GM12878 (cell line): ENCODE results near the gene IVL. TPM values are rescaled to one million over a fixed set of nuclear protein-coding genes. Genes with fewer than 3 reads are reported as not detected.

Source experiments
- ATAC-seq: fragments of 200-7000 bp; cut with Tn5 transposase; 3 replicates; pipeline ENCODE4 v1.9.1; 2020; ENCODE audit warnings: mild to moderate bottlenecking, moderate library complexity
- BruUV-seq: library from RNA; stranded (reverse); fragments of 400-500 nt; replicated peaks from 2 replicates; lab custom pipeline; 2021; lab: Mats Ljungman, UMichigan
- CTCF ChIA-PET: fragments of 300-600 bp; sonication (Branson Sonifier 250); formaldehyde crosslinking; extraction: SDS; loops from one replicate; lab custom pipeline; 2021; ENCODE audit warnings: inconsistent platforms; lab: Yijun Ruan, JAX
- POLR2A ChIA-PET: fragments of 350-600 bp; formaldehyde crosslinking; extraction: SDS; loops from one replicate; lab custom pipeline; 2021; ENCODE audit warnings: inconsistent platforms; lab: Charles Lee
- RAD21 ChIA-PET: fragments of 300-600 bp; sonication (Branson Sonifier 250); formaldehyde crosslinking; loops from one replicate; lab custom pipeline; 2023; ENCODE audit warnings: antibody characterized with exemption; ENCODE audit not compliant: unreplicated experiment; lab: Charles Lee
- SMC1A ChIA-PET: fragments of 300-600 bp; sonication (Branson Sonifier 250); formaldehyde crosslinking; loops from one replicate; lab custom pipeline; 2023; ENCODE audit not compliant: unreplicated experiment, uncharacterized antibody; lab: Charles Lee
- DNase-seq: peaks from one replicate; pipeline ENCODE4 v3.0.0-alpha.2; 2011; ENCODE audit warnings: low read depth, low spot score
- FAIRE-seq: peaks from 3 replicates; lab custom pipeline; 2011; peaks lifted over from hg19 to GRCh38; lab: Jason Lieb, UNC
- H2AFZ ChIP-seq: 2 replicates; pipeline ENCODE4 v1.6.0; 2011; ENCODE audit warnings: low read depth, low read length, control low read depth; ENCODE audit not compliant: control insufficient read depth
- H3K27ac ChIP-seq: 2 replicates; pipeline ENCODE4 v1.5.1; 2011; ENCODE audit warnings: control low read depth; ENCODE audit not compliant: control insufficient read depth, insufficient read depth
- H3K27me3 ChIP-seq, 2 experiments: replicated peaks in 1 of 2; 2 replicates each; pipeline versions ENCODE4 v1.6.0 to v1.6.1; 2011; ENCODE audit warnings: low read length in 1 of 2; ENCODE audit not compliant: control insufficient read depth in 2 of 2, insufficient read depth in 2 of 2
- H3K36me3 ChIP-seq, 2 experiments: 2 replicates each; pipeline ENCODE4 v1.5.1; 2011; ENCODE audit warnings: low read length in 1 of 2; ENCODE audit not compliant: control insufficient read depth in 2 of 2, insufficient read depth in 2 of 2
- H3K4me1 ChIP-seq: 2 replicates; pipeline ENCODE4 v1.6.1; 2011; ENCODE audit warnings: mild to moderate bottlenecking, low read length, moderate library complexity, mixed read lengths; ENCODE audit not compliant: control insufficient read depth, insufficient read depth
- H3K4me2 ChIP-seq: 2 replicates; pipeline ENCODE4 v1.6.0; 2011; ENCODE audit warnings: control low read depth; ENCODE audit not compliant: control insufficient read depth, insufficient read depth
- H3K4me3 ChIP-seq: fragments of 200-600 bp; sonication (generic); 2 replicates; pipeline ENCODE4 v1.5.1; 2016
- H3K79me2 ChIP-seq: 2 replicates; pipeline ENCODE4 v1.6.0; 2011; ENCODE audit warnings: low read length; ENCODE audit not compliant: control insufficient read depth, insufficient read depth
- H3K9ac ChIP-seq: 2 replicates; pipeline ENCODE4 v1.8.0; 2011; ENCODE audit warnings: low read length, control low read depth, mixed read lengths; ENCODE audit not compliant: control insufficient read depth, insufficient read depth
- H3K9me3 ChIP-seq: replicated peaks from 3 replicates; pipeline ENCODE4 v1.5.1; 2011; ENCODE audit warnings: mild to moderate bottlenecking, low read length; ENCODE audit not compliant: control insufficient read depth, insufficient read depth
- H4K20me1 ChIP-seq: 2 replicates; pipeline ENCODE4 v1.6.0; 2011; ENCODE audit not compliant: control insufficient read depth, insufficient read depth
- CBX3 ChIP-seq: fragments of 200-600 bp; sonication (generic); IDR thresholded peaks from 2 replicates; pipeline ENCODE4 v1.6.1; 2016; ENCODE audit warnings: low read depth, borderline replicate concordance
- ELK1 ChIP-seq: IDR thresholded peaks from 2 replicates; pipeline ENCODE4 v1.6.1; 2012; ENCODE audit warnings: low read depth, low read length, improper control_type of control experiment
- TCF12 ChIP-seq: IDR thresholded peaks from 2 replicates; pipeline ENCODE4 v1.6.1; 2011; ENCODE audit warnings: low read depth, mild to moderate bottlenecking, low read length
- WGBS: methylation state at CpG from one replicate; pipeline ENCODE4 v1.1.6; 2016; ENCODE audit warnings: low lambda C conversion rate; ENCODE audit not compliant: insufficient replicate concordance, insufficient coverage; ENCODE audit errors: missing lambda C conversion rate; 5-methylcytosine and 5-hydroxymethylcytosine counted together
- in situ Hi-C: fragments of 300-500 bp; cut with MboI; formaldehyde crosslinking; loops from 9 replicates; pipeline ENCODE4 v1.14.3; 2018; ENCODE audit warnings: mixed read lengths
- intact Hi-C: fragments of 100-400 bp; cut with micrococcal nuclease; formaldehyde crosslinking; loops from one replicate; pipeline ENCODE4 v1.14.2; 2022; ENCODE audit not compliant: unreplicated experiment
- polyA plus RNA-seq, 11 experiments: library from polyadenylated mRNA; depleted of rRNA in 4 of 11; unstranded in 6 of 11; stranded (reverse) in 5 of 11; fragments of >200 nt; fragmentation: Nextera tagmentation in 4 of 11; fragmentation: Illumina TruSeq in 1 of 11; extraction: Ambion mirVana in 4 of 11; extraction: Trizol in 1 of 11; gene quantifications; 1 replicate in 1 of 11; 2 replicates in 10 of 11; pipeline versions ENCODE4 v1.2.1 to v1.2.3, GENCODE V29; 2011 to 2016; ENCODE audit warnings: inconsistent platforms in 2 of 11, missing spikeins in 2 of 11, low read depth in 1 of 11
- total RNA-seq, 4 experiments: library from RNA; depleted of rRNA in 3 of 4; stranded (reverse); fragments of >200 nt in 3 of 4; fragmentation: Illumina TruSeq in 1 of 4; extraction: Trizol in 1 of 4; gene quantifications; 2 replicates each; pipeline versions ENCODE4 v1.2.1 to v1.2.3, GENCODE V29; 2013 to 2021
- TF ChIP-seq, protein P1 (sequence below): fragments of 450-650 bp; formaldehyde crosslinking; IDR thresholded peaks from 2 replicates; pipeline ENCODE4 v1.5.0; 2022; ENCODE audit warnings: mild to moderate bottlenecking, missing genetic modification characterization

IVL gene
- total and polyA plus RNA-seq, 10 of the 15 experiments (the other 5 are each of a cell fraction or from before 2014, with no cell fraction given): 1.4 to 20.3 (median 13.4) TPM

DNA sequence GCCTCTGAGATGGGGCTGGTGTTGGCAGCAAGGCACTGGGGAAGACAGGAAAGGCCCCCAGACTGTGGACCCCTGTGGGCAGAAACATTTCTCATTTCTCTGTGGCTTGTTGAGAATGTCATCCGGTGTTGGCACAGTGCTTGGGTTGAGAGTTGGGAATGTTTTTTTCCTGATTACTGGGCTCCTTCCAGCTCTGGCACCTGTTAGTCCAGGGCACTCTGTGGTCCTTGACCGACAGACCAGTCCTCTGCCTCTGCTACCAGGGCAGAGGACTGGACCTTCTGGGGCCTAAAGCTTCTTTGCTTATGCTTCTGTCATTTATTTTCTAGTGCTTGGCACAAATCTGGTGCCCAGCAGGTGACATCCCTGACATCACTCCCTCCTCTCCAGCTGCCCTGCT is 33.8 kb downstream of the IVL start (continued):
- TF ChIP-seq TCF12: no peak
- TF ChIP-seq, protein P1, sequence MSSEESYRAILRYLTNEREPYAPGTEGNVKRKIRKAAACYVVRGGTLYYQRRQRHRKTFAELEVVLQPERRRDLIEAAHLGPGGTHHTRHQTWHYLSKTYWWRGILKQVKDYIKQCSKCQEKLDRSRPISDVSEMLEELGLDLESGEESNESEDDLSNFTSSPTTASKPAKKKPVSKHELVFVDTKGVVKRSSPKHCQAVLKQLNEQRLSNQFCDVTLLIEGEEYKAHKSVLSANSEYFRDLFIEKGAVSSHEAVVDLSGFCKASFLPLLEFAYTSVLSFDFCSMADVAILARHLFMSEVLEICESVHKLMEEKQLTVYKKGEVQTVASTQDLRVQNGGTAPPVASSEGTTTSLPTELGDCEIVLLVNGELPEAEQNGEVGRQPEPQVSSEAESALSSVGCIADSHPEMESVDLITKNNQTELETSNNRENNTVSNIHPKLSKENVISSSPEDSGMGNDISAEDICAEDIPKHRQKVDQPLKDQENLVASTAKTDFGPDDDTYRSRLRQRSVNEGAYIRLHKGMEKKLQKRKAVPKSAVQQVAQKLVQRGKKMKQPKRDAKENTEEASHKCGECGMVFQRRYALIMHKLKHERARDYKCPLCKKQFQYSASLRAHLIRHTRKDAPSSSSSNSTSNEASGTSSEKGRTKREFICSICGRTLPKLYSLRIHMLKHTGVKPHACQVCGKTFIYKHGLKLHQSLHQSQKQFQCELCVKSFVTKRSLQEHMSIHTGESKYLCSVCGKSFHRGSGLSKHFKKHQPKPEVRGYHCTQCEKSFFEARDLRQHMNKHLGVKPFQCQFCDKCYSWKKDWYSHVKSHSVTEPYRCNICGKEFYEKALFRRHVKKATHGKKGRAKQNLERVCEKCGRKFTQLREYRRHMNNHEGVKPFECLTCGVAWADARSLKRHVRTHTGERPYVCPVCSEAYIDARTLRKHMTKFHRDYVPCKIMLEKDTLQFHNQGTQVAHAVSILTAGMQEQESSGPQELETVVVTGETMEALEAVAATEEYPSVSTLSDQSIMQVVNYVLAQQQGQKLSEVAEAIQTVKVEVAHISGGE (CRISPR knock-in tag): no peak
- TF ChIP-seq, all 136 proteins: peak for 0

DNA sequence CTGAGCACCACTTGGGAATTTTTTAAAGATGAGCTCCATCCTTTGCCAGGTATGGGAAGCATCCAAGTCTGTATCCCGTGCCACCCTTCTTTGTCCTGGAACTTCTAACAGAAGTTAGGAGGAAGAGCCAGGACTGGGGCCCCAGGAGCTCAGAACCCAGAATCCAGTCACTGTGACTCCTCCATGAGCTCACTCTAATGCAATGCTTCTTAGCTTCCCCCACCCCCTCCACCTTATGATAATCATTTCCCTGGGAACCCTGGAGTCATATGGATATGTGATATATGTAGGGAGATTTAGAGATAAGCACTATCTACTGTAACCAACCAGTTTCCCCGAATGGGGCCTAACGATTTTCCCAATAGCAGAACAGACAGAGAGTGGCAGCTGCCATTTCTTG is 37.9 kb downstream of the IVL start:
- DNase-seq (no peak), FAIRE-seq (no peak), ATAC-seq (no peak)
- Histone ChIP-seq H2AFZ (no peak overlapping the region), H3K4me1 (no peaks in the 10 kb centered on the region), H3K9ac (no peak overlapping the region), H3K27me3 (no peaks in the 10 kb centered on the region; a peak in 2 of 4 replicates), H3K9me3 (no peaks in the 10 kb centered on the region), H3K27ac (no peak overlapping the region), H3K4me2 (no peak overlapping the region), H3K4me3 (no peak overlapping the region), H4K20me1 (no peaks in the 10 kb centered on the region), H3K79me2 (no peaks in the 10 kb centered on the region), H3K36me3 (no peaks in the 10 kb centered on the region)
- RAD21 ChIA-PET: no interaction called here
- in situ Hi-C loops: no loop called here
- SMC1A ChIA-PET: interaction anchor here (1.2 kb wide), 1 partner anchor 15 kb away, joined by 4 read pairs; no protein-coding TSS in a partner anchor
- POLR2A ChIA-PET: no interaction called here
- intact Hi-C loops: no loop called here
- TF ChIP-seq CBX3 (no peak), ELK1 (no peak)
- 0% methylated on average over 3 of the region's 3 CpGs for WGBS
- no TSS peak for BruUV-seq
- CTCF ChIA-PET: no interaction called here
